Non-pigmented ciliary epithelial cell (primary cell): ENCODE measurements around the gene TEX54.

Source experiments
- DNase-seq: peaks from one replicate; pipeline ENCODE4 v3.0.0-alpha.2; 2010; ENCODE audit warnings: low read depth

Gene TEX54

DNA sequence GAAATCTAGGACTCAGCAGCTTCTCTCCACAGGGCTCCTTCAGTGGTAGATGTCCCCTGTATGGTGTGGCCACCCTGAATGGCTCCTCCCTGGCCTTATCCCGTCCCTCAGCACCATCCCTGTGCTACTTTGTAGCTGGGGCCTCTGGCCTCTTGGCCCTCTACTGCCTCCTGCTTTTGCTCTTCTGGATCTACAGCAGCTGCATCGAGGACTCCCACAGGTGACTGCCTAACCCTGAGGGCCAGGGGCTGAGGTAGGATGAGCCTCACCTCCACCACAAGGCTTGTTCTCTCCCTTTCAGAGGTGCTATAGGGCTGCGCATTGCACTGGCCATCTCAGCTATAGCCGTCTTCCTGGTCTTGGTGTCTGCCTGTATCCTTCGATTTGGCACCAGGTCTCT lies 43.6 kb downstream of the TEX54 start:
- no peak for DNase-seq

GRCh38 chr11:62787005-62787759 lies 45.5 kb downstream of the TEX54 start, which contains the start of gene TMEM179B:
TSS of gene TMEM179B (plus strand) at chr11:62787402. CDS start at chr11:62787432, 30 bp downstream.
- peak; percentile 93 for DNase-seq

DNA sequence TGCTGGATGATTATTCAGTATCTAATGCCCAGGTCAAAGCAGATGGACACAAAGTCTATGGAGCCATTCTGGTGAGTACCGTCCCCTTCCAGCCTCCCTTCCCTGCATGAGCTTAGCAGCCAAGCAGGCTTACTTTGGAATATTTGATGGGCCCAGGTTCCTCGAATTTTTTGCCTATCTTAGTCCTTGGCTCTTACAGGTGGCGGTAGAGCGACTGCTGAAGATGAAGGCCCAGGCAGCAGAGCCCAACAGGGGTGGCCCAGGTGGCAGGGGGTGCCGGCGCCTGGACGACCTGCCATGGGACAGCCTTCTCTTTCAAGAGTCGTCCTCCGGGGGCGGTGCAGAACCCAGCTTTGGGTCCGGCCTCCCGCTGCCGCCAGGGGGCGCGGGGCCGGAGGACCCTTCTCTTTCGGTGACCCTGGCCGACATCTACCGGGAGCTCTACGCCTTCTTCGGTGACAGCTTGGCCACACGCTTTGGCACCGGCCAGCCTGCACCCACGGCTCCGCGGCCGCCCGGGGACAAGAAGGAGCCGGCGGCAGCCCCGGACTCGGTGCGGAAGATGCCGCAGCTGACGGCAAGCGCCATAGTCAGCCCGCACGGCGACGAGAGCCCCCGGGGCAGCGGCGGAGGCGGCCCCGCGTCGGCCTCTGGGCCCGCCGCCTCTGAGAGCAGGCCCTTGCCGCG lies 46.2 kb downstream of the TEX54 start:
- no peak for DNase-seq

GRCh38 chr11:62782753-62783152 lies 49.9 kb downstream of the TEX54 start:
- DNase-seq, result no peak
